HEK293T (cell line): ENCODE measurements around the gene BACH1.

ENCODE experiments used
- ARNT ChIP-seq: fragments of 450-650 bp; IDR thresholded peaks from 2 replicates; pipeline ENCODE4 v1.6.1; 2017; ENCODE audit warnings: mild to moderate bottlenecking
- BHLHE40 ChIP-seq: fragments of 450-650 bp; IDR thresholded peaks from 2 replicates; pipeline ENCODE4 v1.6.1; 2016; ENCODE audit warnings: mild to moderate bottlenecking, moderate library complexity, borderline replicate concordance
- CTBP1 ChIP-seq: fragments of 450-650 bp; IDR thresholded peaks from 2 replicates; pipeline ENCODE4 v1.6.1; 2016; ENCODE audit warnings: borderline replicate concordance
- ELF4 ChIP-seq: fragments of 450-650 bp; IDR thresholded peaks from 2 replicates; pipeline ENCODE4 v1.6.1; 2017; ENCODE audit warnings: antibody characterized with exemption
- FOXA1 ChIP-seq: fragments of 450-650 bp; IDR thresholded peaks from 2 replicates; pipeline ENCODE4 v1.6.1; 2016; ENCODE audit warnings: mild to moderate bottlenecking
- FOXK2 ChIP-seq: fragments of 450-650 bp; IDR thresholded peaks from 2 replicates; pipeline ENCODE4 v1.6.1; 2016; ENCODE audit warnings: mild to moderate bottlenecking
- FOXM1 ChIP-seq: fragments of 450-650 bp; IDR thresholded peaks from 2 replicates; pipeline ENCODE4 v1.6.1; 2017; ENCODE audit warnings: mild to moderate bottlenecking, borderline replicate concordance
- HDGF ChIP-seq: fragments of 450-650 bp; IDR thresholded peaks from 2 replicates; pipeline ENCODE4 v1.6.1; 2017; ENCODE audit warnings: antibody characterized with exemption, borderline replicate concordance
- L3MBTL2 ChIP-seq: fragments of 450-650 bp; conservative IDR thresholded peaks from 2 replicates; pipeline ENCODE4 v1.6.1; 2016; ENCODE audit warnings: mild to moderate bottlenecking
- NFRKB ChIP-seq: fragments of 450-650 bp; IDR thresholded peaks from 2 replicates; pipeline ENCODE4 v1.6.1; 2016; ENCODE audit warnings: mild to moderate bottlenecking, moderate library complexity
- SP1 ChIP-seq: fragments of 450-650 bp; IDR thresholded peaks from 2 replicates; pipeline ENCODE4 v1.6.1; 2017
- TARDBP ChIP-seq: fragments of 450-650 bp; IDR thresholded peaks from 2 replicates; pipeline ENCODE4 v1.6.1; 2016
- ZNF384 ChIP-seq: fragments of 450-650 bp; IDR thresholded peaks from 2 replicates; pipeline ENCODE4 v1.6.1; 2016
- TF ChIP-seq, protein P1 (sequence below): fragments of 450-650 bp; IDR thresholded peaks from 2 replicates; pipeline ENCODE4 v1.6.1; 2016

DNA sequence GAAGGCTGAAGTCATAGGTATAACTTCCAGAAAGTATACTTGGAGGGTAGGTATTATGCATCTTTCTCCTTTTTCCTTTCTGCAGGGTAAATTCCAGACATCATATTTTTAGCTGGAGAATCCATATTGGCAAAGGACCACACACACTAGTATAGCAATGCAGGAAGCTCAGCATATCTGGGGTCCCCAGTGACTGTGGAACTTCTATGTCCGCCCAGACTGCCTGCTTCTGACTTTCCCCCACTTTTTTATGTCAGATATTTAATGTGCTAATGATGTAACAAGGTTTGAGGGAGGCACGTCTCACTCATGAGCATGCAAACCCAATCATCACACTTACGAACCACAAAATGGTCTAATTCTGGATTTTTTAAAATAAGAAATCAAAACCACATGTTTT is 90.4 kb downstream of the BACH1 start:
- TF ChIP-seq SP1 (no peak), ELF4 (no peak), ARNT (no peak), NFRKB (no peak), L3MBTL2 (no peak), BHLHE40 (no peak), FOXM1 (no peak), ZNF384 (no peak), TARDBP (no peak), HDGF (no peak), FOXA1 (no peak), FOXK2 (no peak), CTBP1 (no peak)
- TF ChIP-seq, protein P1, sequence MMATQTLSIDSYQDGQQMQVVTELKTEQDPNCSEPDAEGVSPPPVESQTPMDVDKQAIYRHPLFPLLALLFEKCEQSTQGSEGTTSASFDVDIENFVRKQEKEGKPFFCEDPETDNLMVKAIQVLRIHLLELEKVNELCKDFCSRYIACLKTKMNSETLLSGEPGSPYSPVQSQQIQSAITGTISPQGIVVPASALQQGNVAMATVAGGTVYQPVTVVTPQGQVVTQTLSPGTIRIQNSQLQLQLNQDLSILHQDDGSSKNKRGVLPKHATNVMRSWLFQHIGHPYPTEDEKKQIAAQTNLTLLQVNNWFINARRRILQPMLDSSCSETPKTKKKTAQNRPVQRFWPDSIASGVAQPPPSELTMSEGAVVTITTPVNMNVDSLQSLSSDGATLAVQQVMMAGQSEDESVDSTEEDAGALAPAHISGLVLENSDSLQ = no peak
